Measurements from ENCODE around the gene INTS15.

The INTS15 gene

DNA sequence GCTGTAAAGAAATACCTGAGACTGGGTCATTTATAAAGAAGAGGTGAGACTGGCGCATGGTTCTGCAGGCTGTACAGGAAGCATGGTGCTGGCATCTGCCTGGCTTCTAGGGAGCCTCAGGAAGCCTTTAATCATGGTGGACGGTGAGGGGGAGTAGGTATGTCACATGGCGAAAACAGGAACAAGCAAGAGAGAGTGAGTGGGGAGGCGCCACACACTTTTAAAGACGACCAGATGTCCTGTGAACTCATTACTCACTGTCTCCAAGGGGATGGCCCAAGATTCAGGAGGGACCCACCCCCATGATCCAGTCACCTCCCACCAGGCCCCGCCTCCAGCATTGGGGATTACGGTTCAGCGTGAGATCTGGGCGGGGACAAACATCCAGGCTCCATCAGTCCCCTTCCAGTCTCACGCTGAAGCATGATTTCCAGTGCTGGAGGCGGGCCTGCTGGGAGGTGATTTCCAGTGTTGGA, 50.5 kb downstream of the INTS15 start:
- FAIRE-seq = peak; percentile 49

DNA sequence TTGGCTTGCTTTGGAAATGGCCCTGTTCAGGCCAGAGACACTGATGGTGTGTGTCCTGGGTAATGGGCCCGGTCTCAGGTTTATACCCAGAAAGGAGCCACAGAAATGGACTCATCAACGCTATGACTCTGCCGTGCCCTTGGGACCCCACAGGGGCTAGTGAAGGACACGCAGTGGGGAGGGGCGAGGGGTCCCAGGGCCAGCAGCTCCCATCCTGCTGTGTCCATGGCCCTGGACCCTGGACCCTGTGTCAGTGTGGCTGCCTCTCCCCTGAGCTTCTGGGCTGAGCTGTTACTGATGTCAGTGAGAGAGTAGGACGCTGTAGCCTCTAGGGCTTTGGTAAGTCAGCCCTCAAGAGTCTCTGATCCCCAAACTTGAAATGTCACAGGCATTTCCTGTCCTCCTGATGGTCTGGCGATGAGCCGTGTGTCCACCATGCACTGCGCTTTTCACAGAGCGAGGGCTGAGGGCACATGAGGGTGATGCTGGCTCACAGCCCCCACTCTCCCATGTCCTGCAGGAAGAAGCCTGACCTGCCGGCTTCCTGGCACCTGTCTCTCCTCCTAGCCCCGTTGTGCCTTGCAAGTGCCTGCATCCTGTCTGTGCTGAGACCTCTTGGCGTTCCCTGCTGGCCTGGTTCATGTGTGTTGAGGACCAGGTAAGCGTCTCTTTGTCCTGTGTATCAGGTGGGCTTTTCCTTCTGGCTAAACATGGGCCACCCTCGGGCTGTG, 51.6 kb downstream of the INTS15 start:
- FAIRE-seq (peak; percentile 52), DNase-seq (ENCODE audit: insufficient read length, low spot score) (no peak)

More for the DNA sequence above, 50.5 kb downstream of the INTS15 start:
- DNase-seq (ENCODE audit: insufficient read length, low spot score) = no peak

DNA sequence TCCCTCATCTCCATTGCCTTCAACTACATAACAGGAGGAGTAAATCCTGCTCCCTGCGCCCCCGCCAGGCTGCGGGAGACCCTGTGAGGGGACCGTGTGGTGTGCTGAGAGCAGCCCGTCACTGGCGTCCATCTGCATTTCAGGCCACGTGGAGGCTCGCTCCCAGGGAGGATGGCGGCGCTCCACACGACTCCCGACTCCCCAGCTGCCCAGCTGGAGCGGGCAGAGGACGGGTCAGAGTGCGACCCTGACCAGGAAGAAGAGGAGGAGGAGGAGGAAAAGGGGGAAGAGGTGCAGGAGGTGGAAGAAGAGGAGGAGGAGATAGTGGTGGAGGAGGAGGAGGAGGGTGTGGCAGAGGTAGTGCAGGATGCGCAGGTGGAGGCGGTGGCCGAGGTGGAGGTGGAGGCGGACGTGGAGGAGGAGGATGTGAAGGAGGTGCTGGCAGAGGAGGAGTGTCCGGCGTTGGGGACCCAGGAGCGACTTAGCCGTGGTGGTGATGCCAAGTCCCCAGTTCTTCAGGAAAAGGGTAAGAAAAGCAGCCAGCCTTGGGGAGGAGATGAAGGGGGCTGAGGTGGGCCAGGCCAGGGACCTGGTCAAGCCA, 52.5 kb downstream of the INTS15 start:
- FAIRE-seq (peak; percentile 13), DNase-seq (ENCODE audit: insufficient read length, low spot score) (no peak)

DNA sequence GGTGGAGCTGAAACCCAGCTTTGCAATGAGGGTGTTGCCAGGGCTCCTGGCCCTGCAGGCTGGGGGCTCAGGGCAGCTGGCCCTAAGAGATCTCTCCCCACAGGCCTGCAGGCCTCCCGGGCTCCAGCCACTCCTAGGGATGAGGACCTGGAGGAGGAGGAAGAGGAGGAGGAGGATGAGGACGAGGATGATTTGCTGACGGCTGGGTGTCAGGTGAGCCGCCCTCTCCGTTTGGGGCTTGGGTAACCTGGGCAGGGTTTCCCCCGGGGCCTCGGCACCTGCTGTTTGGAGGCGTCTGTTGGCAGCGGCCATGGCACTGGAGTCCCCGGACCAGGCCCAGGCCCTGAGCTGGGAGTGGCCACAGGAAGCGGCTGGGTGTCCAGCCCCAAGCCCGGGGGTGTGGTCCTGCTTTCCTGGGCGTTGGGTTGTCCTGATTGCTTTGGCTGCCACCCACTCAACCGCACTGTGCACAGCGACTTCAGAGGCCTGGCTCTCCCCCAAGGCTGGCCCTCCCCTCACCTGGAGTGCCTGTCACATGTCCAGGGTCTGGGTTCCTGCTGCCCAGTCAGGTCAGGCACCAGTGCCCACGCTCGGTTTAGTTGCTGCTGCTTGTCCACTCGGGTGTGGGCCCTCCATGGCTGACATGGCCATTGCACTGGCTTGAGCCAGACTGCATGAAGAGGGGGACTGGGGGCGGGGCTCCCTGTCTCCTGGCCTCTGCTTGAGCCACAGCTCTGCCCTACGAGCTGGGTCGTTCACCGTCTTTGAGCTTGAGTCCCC, 53.2 kb downstream of the INTS15 start:
- DNase-seq (ENCODE audit: insufficient read length, low spot score) (no peak), FAIRE-seq (no peak)

DNA sequence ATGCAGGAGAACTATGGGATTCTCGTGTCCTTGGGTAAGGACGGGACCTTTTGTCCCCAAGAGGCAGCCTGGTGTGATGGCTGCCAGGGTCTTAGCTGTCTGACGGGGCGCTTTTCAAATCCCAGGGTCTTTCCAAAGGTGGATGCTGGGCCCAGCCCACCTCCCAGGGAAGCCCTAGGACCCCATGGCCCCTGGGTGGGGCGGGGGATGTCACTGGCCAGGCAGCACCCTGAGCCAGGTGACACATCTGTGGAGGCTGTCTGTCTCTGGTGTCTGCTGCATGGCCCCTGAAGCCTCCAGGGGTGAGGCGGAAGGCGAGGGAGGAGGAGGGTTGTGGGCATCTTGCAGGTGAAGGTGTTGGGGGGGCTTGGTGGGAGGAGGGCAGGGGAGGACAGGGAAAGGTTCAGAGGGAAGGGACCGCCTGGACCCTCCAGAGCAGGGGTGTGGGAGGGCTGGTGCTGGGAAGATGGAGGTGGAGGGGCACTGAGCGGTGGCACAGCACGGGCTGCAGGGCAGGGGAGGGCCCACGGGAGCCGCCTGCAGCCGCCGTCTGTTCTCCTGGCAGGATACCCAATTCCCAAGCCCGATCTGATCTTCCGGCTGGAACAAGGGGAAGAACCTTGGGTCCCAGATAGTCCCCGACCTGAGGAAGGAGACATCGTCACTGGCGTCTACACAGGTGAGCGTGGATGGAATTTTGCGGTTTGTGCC, 54.2 kb downstream of the INTS15 start:
- no peak for DNase-seq (ENCODE audit: insufficient read length, low spot score)
- no peak for FAIRE-seq

DNA sequence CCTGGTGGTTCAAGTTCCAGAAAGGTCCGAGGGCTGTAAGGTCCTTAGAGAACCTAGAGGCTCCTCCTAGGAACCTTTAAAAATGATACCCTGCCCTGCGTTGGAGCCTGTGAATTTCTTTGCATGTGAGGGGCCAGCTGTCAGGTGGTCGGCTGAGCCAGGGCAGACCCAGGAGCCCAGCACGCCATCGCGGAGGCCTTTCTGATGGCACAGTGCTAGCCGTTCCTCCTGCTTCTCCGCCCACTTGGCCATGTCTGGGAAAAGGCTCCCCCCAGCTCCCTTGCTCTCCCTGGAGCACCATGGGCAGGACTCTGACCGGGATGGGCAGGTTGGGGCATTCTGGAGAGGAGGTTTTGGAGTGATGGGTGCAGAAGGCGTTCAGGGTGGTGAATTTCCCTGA, 54.9 kb downstream of the INTS15 start:
- DNase-seq (ENCODE audit: insufficient read length, low spot score) = no peak
- no peak for FAIRE-seq

DNA sequence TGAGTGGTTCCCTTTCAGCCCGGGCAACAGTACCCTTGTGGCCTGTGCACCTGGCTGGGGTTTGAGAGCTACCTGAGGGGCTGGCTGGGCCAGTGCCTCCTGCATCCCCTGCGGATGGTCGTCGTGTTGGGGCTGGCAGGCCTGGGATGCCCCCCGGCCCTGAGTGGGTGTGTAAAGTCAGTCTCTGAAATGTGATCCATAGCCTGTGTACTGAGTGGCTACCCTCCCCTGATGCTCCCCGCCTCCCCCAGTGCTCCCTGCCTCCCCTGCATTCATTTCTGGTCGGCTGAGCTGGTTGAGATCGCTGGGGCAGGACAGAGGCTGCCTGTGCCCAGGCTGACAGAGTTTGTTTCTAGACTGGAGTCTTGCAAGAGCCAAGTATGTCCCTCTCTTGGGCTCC, 56.6 kb downstream of the INTS15 start:
- DNase-seq (ENCODE audit: insufficient read length, low spot score) (no peak), FAIRE-seq (no peak)

DNA sequence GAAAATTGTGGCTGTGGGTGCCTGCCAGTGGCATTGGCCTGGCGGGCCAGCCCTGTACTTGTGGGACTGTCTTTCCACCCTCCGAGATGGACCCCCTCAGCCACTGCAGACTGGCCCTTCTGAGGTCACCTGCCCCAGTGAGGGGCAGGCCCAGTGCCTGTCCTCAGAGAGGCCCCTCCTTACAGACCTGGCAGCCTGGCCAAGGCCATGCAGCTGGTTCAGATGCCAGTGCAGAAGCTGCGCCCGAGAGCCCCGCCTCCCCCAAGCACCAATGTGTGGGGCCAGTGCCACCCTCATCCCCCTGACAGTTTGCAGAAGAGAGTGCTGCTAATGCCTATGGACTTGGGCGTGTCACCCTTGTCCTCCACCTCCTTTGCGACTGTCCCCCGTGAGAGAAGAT, 57.3 kb downstream of the INTS15 start:
- no peak for DNase-seq (ENCODE audit: insufficient read length, low spot score)
- peak; percentile 59 for FAIRE-seq

DNA sequence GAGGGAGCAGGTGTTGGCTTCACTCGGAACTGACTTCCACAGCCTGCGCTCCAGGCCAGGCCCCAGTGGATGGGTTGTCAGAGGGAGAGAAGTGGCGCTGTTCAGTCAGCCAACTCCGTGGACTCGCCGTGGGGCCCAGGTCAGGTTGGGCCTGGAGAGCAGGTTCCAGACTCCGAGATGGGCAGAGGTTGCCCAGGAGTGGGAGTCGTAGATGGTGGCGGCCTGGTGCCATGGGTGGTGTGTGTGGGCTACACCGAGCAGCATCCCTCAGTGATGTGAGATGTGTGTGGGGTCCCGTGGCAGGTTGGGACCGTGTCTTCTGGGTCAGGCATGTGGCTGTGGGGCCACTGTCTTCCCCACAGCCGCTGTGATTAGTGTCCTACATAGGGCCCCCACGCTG, 57.7 kb downstream of the INTS15 start:
- DNase-seq (ENCODE audit: insufficient read length, low spot score) (no peak), FAIRE-seq (no peak)

DNA sequence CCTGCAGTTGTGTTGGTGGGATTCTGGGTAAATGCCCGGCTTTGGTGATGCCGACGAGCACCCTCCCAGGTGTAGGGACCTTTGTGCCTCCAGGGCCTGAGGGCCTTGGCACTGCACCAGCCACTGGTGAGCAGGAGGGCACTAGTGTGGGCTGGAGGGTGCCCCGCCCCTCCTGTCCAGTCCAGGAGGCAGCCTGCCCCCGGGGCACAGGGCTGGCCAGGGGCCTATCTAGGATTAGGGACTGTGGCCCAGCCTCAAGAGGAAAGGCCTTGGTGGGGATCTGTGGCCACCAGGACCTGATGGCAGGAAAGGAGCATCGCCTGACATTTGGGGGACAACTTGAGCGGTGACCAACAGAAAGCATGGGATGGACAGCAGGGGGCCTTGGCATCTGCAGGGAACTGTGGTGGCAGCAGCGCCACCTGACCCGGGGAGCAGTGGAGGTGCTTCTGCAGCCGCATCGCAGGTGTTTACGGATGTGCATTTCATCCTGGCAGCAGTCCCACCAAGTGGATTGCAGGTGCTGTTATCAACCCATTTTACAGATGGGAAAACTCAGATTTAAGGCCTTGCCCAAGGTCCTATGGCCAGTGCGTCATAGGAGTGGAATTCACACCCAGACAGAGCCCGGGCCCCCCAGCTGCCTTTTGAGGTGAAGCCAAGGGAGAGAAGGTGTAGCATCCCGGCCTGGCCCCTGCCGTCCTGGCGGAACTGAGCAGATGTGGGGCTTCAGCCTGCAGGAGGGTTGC, 58.4 kb downstream of the INTS15 start:
- DNase-seq (ENCODE audit: insufficient read length, low spot score) (no peak), FAIRE-seq (no peak)

DNA sequence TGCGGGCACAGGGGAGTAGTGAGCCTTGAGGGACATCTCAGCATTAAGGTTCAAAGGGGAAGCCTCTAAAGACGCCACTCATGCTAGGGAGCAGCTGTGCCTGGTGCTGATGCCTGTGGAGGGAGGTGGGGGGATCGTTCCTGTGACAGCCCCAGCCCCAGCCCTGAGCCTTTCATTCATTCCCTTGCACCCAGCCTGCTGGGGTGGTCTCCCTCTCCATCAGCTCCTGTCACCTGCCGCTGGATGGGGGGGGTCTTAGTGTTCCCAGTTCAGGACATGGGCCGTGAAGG, 58.9 kb downstream of the INTS15 start:
- FAIRE-seq (no peak), DNase-seq (ENCODE audit: insufficient read length, low spot score) (no peak)

DNA sequence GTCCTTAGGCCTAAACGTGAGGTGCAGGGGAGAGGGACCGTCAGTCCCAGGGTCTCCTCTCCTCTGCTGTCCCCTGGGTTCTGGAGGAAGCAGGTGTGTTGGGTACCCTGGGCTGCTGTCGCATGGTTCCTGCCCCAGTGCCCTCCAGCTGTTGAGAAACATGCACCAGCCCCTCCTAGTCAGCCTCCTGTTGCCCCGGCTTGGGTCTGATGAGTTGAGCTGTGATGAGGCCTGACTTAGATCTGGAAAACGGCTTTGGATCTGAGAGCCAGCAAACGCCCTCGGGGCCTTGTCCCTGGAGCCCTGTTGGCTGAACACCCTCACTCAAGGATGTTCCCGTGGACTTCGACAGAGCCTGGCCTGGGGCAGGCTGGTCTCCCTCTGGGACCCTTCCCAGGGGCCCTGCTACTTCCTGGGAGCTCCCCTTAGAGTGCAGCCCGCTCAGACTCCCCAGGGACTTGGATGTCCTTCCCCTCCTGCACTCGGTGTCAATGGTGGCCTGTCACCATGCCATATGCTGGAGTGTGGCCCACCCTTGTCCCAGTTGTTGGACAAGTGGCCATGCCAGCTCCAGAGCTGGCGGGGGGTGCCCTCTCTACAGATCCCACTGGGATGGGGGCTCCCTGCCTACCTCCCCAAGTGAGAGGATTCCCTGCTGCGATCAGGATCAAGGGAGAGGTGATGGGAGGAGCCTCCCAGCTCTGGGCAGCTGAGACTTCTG, 59.6 kb downstream of the INTS15 start:
- DNase-seq (ENCODE audit: insufficient read length, low spot score) (no peak), FAIRE-seq (peak; percentile 58)

DNA sequence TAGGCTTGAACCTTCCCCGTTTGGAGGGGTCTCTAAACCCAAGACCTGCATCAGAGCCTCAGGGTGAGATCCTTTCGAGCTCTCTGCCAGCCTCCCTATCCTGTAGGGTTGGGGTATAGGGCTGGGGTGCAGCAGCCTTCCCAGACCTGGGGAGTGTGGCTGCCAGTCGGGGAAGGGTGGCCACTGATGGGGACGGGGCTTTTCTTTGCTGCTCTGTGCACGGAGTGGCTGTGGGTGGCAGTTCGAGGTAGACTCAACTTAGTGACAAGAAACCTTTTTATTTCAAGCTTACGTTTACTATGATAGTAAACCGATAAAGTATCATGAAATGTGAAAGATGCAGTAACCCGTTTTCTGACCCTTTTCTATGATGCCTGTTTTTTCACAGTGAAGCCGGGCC, 60.3 kb downstream of the INTS15 start:
- no peak for FAIRE-seq
- DNase-seq (ENCODE audit: insufficient read length, low spot score) = no peak

DNA sequence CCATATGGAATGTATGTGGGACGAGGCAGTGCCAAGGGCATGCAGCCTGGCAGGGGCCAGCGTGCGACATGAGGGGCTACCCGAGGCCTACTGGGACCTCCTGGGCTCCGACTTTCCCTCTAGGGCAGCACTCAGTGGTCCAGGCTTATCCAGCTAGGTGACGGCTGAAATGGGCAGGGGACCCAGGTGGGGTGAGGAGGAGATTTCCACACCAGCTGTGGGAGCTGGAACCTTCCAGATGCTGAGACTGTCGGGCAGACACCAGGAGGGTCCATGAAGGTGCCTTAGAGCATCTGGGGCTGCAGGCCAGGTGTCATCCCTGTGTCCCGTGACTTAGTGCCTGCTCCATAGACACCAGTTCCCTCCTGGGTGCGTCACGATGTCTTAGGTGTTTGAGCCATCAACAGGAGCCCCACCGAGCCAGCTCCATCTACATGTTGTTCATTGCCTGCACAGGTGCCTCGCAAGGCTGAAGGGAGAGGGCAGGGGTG, 60.7 kb downstream of the INTS15 start:
- FAIRE-seq = no peak

DNA sequence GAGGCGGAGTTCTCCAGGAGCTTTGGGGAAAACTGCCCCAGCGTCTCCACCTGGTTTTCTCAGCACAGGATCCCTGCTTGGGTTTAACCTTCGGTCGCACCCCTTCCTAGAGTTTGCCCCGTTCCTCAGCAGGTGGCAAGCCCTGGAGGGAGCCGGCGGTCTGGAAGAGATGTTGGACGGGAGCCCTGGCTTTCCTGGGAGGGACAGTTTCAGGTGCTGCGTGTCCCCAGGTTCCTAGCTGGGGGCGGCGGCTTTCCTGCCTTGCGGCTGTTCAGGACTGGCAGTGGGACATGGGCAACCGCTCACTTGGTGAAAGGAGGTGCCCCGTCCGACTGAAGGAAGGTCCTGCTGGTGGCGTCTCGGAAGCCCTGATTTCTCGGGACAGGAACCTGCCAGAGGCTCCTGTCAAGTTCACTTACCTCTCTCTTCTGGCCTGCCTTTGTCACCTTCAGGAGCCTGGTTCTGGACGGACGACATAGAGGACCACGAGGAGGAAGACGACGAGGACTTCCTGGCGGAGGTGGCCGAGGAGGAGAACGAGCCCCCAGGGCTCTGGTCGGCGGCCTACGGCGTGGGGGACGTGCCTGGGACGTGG, 62.1 kb downstream of the INTS15 start:
- DNase-seq (ENCODE audit: insufficient read length, low spot score) (no peak), FAIRE-seq (no peak)

More for the DNA sequence above, 60.7 kb downstream of the INTS15 start:
- no peak for DNase-seq (ENCODE audit: insufficient read length, low spot score)

DNA sequence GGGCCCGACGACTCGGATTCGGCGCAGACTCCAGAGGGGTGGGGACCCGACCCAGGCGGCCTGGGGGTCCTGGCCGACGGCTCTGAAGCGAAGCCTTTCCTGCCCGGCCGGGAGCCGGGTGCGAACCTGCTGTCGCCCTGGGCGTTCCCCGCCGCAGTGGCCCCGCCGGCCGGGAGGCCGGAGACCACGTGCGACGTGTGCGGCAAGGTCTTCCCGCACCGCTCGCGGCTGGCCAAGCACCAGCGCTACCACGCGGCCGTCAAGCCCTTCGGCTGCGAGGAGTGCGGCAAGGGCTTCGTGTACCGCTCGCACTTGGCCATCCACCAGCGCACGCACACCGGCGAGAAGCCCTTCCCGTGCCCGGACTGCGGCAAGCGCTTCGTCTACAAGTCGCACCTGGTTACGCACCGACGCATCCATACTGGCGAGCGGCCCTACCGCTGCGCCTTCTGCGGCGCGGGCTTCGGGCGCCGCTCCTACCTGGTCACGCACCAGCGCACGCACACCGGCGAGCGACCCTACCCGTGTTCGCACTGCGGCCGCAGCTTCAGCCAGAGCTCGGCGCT, 62.7 kb downstream of the INTS15 start:
- DNase-seq (ENCODE audit: insufficient read length, low spot score) (no peak), FAIRE-seq (no peak)

DNA sequence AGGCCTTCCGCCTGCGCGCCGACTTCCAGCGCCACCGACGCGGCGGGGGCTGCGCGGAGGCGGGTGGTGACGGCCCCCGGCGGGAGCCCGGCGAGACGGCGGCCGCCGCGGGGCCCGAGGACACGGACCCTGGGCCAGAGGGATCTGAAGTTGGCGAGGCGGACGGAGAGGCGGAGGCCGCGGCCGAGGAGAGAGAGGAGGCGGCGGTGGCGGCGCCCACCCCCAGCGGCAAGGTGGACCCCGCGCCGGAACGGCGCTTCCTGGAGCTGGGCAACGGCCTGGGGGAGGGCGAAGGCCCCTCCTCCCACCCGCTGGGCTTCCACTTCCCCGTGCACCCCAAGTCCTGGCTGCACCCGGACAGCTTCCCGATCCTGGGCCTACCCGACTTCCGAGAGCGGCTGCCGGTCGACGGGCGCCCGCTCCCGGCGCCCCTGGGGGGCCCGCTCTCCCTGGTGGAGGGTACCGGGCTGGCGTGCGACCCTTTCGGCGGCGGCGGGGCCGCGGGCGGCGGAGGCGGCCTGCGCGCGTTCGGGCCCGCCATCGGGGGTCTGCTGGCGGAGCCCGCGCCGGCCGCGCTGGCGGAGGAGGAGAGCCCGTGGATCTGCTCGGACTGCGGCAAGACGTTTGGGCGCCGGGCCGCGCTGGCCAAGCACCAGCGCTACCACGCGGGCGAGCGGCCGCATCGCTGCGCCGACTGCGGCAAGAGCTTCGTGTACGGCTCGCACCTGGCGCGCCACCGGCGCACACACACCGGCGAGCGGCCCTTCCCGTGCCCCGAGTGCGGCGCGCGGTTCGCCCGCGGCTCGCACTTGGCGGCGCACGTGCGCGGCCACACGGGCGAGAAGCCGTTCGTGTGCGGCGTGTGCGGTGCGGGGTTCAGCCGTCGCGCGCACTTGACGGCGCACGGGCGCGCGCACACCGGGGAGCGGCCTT, 63.5 kb downstream of the INTS15 start:
- FAIRE-seq (no peak), DNase-seq (ENCODE audit: insufficient read length, low spot score) (no peak)
